GM12892 (cell line): Measurements from ENCODE around the gene ACOT7.

Source experiments
- POLR2A ChIP-seq: IDR thresholded peaks from 2 replicates; pipeline ENCODE4 v1.6.1; 2011; ENCODE audit warnings: low read depth, low read length, control low read depth
- POLR2AphosphoS5 ChIP-seq: IDR thresholded peaks from 2 replicates; pipeline ENCODE4 v1.6.1; 2011; ENCODE audit warnings: low read depth, low read length, control low read depth
- TAF1 ChIP-seq: IDR thresholded peaks from 2 replicates; pipeline ENCODE4 v1.6.1; 2011; ENCODE audit warnings: low read depth, mild to moderate bottlenecking, control low read depth, low read length, borderline replicate concordance

DNA sequence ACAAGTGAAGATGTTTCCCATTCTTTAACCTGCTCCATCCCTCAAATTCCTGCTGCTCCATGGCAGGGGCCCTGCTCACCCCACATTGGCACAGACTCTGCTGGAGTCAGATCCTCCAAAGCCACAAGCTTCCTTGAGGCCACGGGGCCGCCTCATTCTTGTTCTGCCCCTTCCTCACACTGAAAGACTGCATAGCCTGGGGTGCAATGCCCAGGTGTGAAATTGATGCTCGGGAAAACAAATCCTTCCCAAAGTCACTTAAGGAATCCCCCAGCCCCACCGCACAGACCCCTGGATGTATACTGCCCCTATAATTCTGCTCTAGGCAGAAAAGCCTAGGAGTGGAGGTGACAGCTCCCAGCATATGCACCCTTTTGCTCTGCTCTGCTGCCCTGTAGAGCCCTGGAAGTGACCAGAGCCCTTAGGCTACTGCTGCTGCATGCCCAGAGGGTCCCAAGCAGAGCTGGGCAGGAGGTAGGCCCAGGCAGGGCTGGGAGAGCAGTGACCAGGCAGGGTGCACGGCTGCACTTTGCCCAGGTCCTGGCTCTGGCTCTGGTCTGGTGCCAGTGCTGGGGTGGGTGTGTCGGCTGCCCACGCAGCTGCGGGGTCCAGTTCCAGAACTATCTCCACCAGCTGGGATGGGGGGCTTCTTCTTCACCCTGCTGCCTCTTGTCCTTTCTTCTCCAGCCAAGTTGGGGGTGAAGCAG, 24.5 kb upstream of the ACOT7 start:
- TF ChIP-seq POLR2A (no peak), POLR2AphosphoS5 (no peak), TAF1 (no peak)
